Measurements from ENCODE around the gene ZDBF2. TPM values are rescaled to one million over a fixed set of nuclear protein-coding genes. Genes with fewer than 3 reads are reported as not detected.

ZDBF2 gene
- total and polyA plus RNA-seq, 9 of the 15 experiments (the other 6 are each of a cell fraction or from before 2014, with no cell fraction given), result 0.01 to 0.04 (median 0.03) TPM; not detected in 3

- no peaks in the 10 kb centered on the region for H3K36me3 ChIP-seq (ENCODE audit: control insufficient read depth, insufficient read depth, low read length)
- ATAC-seq, result no peak
- H4K20me1 ChIP-seq (replicated peaks; ENCODE audit: control insufficient read depth, insufficient read depth, low read length), result no peaks in the 10 kb centered on the region
- H3K27ac ChIP-seq (ENCODE audit: extremely low read depth, low read depth, low read length), result no peak overlapping the region
- ChIA-PET CTCF (ENCODE audit: low intra/inter-chr PET ratio) (no interaction called here), POLR2A (interaction anchor here (0.6 kb wide), 1 partner anchor 38 kb away, joined by 3 read pairs; no protein-coding TSS in a partner anchor)
- FAIRE-seq, result no peak
- H3K4me2 ChIP-seq (ENCODE audit: insufficient read depth, low read length), result no peak overlapping the region
- H3K9me1 ChIP-seq (ENCODE audit: control insufficient read depth, insufficient read depth, low read length), result no peaks in the 10 kb centered on the region
- no peaks in the 10 kb centered on the region for H3K79me2 ChIP-seq (ENCODE audit: control insufficient read depth, insufficient read depth, low read length)
- no peak overlapping the region for H3K4me3 ChIP-seq
- H3K9ac ChIP-seq (ENCODE audit: insufficient read depth in 1 of 2, low read depth in 2 of 2, low read length in 2 of 2), result no peak overlapping the region
- 0% methylated on average over 3 of the region's 3 CpGs for WGBS (ENCODE audit: insufficient coverage, low coverage, missing lambda C conversion rate)
- H2AFZ ChIP-seq (ENCODE audit: low read depth, low read length), result no peak overlapping the region
- in situ Hi-C loops (cut with MboI) (no loop called here), intact Hi-C loops (cut with micrococcal nuclease) (no loop called here)
- H3K9me3 ChIP-seq (replicated peaks; ENCODE audit: control insufficient read depth, insufficient read depth, low read depth, low read length), result no peaks in the 10 kb centered on the region
- no peaks in the 10 kb centered on the region for H3K4me1 ChIP-seq (replicated peaks in 1 of 2; ENCODE audit: control insufficient read depth in 2 of 2, insufficient read depth in 2 of 2, low read length in 2 of 2)
- TF ChIP-seq FOSL1 (tag; conservative IDR thresholded peaks at IDR 0.05) (no peak), ZKSCAN1 (IDR thresholded peaks at IDR 0.05; ENCODE audit: low read depth, low read length) (no peak), TFE3 (CRISPR knock-in tag; IDR thresholded peaks at IDR 0.05) (no peak), SLC30A9 (CRISPR knock-in tag; IDR thresholded peaks at IDR 0.05) (no peak), ZNF197 (CRISPR knock-in tag; IDR thresholded peaks at IDR 0.05; ENCODE audit: low read depth) (no peak), BMI1 (IDR thresholded peaks at IDR 0.05; ENCODE audit: low read length) (no peak), KDM2B (CRISPR knock-in tag; IDR thresholded peaks at IDR 0.05) (no peak)
- no peak for DNase-seq (ENCODE audit: extremely low read depth in 1 of 4, low spot score in 3 of 4)
- BruUV-seq (replicated peaks), result no TSS peak
- H3K27me3 ChIP-seq (ENCODE audit: control insufficient read depth in 2 of 2, insufficient read depth in 2 of 2, low read length in 2 of 2), result no peaks in the 10 kb centered on the region; a peak in 1 of 5 replicates
Measured at GRCh38 chr2:206305523-206306245, 31.2 kb downstream of the ZDBF2 start.

Data from K562 (cell line).